HG03039 (cell line): ENCODE measurements around the gene GATA2.

Source experiments
- ATAC-seq: cut with Tn5 transposase; IDR thresholded peaks from one replicate; pipeline ENCODE4 v1.9.1; 2021; ENCODE audit warnings: mild to moderate bottlenecking, moderate library complexity; ENCODE audit not compliant: unreplicated experiment

Gene GATA2

DNA sequence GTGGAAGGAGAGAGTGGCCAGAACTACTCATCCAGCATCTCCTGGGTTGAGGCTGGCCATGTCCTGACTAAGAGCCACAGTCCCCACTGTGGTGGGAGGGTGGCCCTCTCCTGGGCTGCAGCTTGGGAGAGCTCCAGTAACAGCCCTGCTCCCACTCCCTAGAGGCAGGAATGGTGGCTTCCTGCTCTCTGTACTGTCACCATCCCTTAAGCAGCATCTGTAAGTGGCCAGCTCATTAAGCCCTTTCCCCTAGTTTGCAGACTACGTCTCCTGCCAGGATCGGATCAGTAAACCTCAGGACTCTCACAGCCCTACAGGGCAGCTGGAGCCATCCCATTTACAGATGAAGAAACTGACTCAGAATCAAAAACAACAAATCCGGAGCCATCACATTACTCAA, 56.8 kb downstream of the GATA2 start:
- no peak for ATAC-seq

DNA sequence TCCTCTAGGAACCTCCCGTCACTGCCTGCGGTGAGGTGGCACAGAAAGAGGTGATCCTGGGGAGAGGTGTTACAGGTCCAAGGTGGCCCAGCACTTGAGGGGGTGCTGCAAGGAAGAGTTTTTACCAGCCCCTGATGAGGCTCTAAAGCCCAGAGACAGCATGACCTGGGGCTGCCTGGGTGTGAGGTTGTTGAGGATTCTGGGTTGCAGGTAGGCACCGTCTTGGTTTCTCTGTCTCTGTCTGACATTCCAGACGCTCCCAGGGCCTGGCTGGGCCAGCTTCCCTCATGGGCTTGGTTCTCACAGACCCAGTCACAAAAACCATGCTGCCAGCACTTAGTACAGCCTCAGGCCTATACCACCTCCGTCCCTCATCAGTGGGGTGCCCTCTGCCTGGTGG, 57.4 kb downstream of the GATA2 start:
- no peak for ATAC-seq

DNA sequence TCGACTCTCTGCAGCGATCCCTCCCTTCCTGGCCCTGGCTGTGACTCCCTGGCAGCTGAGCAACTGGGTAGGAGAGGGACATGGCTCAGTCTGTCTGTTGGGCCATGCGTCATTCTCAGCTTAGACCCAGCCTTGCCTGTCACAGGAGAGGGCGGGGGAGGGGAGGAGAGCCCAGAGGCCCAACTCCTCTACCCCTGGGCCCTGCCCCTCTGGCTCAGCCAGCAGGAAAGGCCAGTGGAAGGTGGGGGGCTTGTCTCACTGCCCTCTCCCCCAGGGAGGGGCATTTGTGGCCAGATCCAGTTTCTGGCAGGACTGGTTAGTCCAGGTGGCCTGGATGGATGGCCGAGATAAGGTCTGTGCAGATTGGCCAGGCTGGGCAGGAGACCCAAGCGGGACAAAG, 57.9 kb downstream of the GATA2 start:
- no peak for ATAC-seq

DNA sequence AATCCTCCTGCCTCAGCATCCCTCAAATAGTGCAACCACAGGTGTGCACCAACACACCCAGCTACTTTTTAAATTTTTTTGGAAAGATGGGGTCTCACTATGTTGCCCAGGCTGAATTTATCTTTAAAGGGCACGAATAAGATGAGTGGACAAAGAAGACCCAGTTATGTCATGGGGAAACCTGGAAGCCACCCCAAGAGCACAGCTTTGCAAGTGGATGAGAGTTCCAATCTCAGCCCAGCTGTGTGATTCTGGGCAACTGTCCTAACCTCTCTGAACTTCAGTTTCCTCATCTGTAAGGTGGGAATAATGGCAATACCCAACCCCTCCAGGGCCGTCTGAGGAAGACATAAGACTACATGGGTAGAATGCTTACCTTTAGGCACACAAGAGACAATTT, 58.5 kb downstream of the GATA2 start:
- ATAC-seq: no peak

DNA sequence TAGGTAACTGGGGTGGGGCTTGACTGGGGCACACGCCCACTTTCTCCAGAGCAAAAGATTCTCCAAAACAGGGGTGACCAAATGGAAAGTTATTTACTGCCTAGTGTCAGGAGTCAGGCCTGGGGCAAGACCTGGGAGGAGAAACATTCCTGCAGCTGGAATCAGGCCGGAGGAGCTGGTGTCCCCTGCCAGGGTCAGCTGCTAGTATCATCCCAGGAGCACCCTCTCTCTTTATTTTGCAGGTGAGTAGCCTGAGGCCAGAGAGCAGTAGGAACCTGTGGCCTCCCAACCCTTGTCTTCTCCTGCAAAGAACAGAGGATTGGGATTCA, 59.2 kb downstream of the GATA2 start:
- ATAC-seq: no peak

GRCh38 chr3:128432971-128433836, 59.8 kb downstream of the GATA2 start:
- ATAC-seq: no peak

GRCh38 chr3:128432301-128432970, 60.6 kb downstream of the GATA2 start:
- ATAC-seq: no peak

DNA sequence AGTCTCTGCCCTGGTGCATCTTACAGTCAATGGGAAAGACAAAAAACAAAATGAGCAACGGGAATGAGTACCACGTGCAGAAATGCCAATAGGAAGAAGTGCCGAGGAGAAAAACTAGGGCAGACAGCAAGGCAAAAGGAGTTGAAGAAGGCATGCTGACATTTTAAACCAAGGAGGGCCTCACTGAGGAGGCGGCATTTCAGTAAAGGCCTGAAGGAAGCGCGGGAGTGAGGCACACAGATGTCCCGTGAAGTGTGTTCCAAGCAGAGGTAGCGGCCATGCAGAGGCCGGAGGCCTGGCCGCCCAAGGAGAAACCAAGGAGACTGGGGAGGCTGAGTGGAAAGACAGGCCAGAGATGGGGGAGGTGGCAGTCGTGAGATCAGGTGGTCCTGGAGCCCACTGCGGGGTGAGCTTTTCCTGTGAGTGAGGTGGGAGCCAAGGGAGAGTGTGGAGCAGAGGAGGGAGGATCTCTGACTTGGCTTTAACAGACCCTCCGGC, 61.1 kb downstream of the GATA2 start:
- ATAC-seq: no peak

- ATAC-seq: no peak
These were observed 62.3 kb downstream of the GATA2 start for GRCh38 chr3:128430731-128431130.

DNA sequence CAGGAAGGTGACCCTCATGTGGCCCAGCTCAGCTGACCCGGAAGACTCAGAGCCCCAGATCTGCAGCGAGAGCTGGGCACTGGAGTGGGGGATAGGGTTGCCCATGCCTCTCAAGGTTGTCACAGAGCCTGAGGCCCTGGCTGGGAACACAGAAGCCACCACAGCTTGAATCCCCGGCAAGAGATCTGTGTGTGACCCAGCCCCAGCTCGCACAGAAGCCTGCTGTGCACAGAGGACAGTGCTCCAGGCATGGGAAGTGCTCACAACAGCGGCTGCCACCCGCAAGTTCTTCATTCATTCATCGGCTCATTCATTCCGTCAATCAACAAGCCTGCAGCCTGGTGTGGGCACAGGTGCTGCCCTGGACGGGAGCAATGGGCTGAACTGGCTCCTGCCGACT, 62.7 kb downstream of the GATA2 start:
- no peak for ATAC-seq

GRCh38 chr3:128429751-128430150, 63.2 kb downstream of the GATA2 start:
- ATAC-seq: no peak
